ENCODE measurements around the gene DOLPP1. TPM values are rescaled to one million over a fixed set of nuclear protein-coding genes. Genes with fewer than 3 reads are reported as not detected.
A peak's percentile ranks its signal among the peaks of the same experiment; 100 is the strongest.

DOLPP1 gene
- total and polyA plus RNA-seq, 2 of the 8 experiments (the other 6 are each of a cell fraction or from before 2014, with no cell fraction given), result 36.0 to 45.3 TPM

- TF ChIP-seq TCF12 (IDR thresholded peaks at IDR 0.05; ENCODE audit: low read depth, low read length), result peak; percentile 79
- peak; percentile 52; the same call in 1 of the 2 replicates for TF ChIP-seq CREB1 (IDR thresholded peaks at IDR 0.05)
- peak; percentile 52; the same call in 1 of the 2 replicates for TF ChIP-seq SRF (IDR thresholded peaks at IDR 0.05; ENCODE audit: low read depth, low read length)
- TF ChIP-seq POLR2AphosphoS5 (IDR thresholded peaks at IDR 0.05; ENCODE audit: low read depth, low read length), result peak; percentile 86
- peak; percentile 23; the same call in 1 of the 2 replicates for TF ChIP-seq BACH1 (IDR thresholded peaks at IDR 0.05; ENCODE audit: low read length)
Observed at GRCh38 chr9:129139993-129140396, 59.1 kb downstream of the DOLPP1 start (continued).

Other genes starting within 250 kb of the DOLPP1 start
- 28.5 and 30.4 TPM in 2 replicates for gene KYAT1, start 199.2 kb upstream of the DOLPP1 start, total RNA-seq (2021; fragmentation: NEBNext Ultra II Directional; extraction: Animal tissue kit (Norgen Biotek cat#: 25700))
- 42.2 and 56.6 TPM in 2 replicates for gene KYAT1, start 199.2 kb upstream of the DOLPP1 start, polyA plus RNA-seq (2011; rRNA removed)
- 103 and 106 TPM in 2 replicates for gene LRRC8A, start 199.0 kb upstream of the DOLPP1 start, total RNA-seq (2021; fragmentation: NEBNext Ultra II Directional; extraction: Animal tissue kit (Norgen Biotek cat#: 25700))
- gene LRRC8A, start 199.0 kb upstream of the DOLPP1 start, polyA plus RNA-seq (2011; rRNA removed), result 111 and 114 TPM in 2 replicates
- 14.1 and 18.1 TPM in 2 replicates for gene PHYHD1, start 160.1 kb upstream of the DOLPP1 start, total RNA-seq (2021; fragmentation: NEBNext Ultra II Directional; extraction: Animal tissue kit (Norgen Biotek cat#: 25700))
- 25.6 and 33.2 TPM in 2 replicates for gene PHYHD1, start 160.1 kb upstream of the DOLPP1 start, polyA plus RNA-seq (2011; rRNA removed)
- gene DOLK, start 133.5 kb upstream of the DOLPP1 start, total RNA-seq (2021; fragmentation: NEBNext Ultra II Directional; extraction: Animal tissue kit (Norgen Biotek cat#: 25700)), result 17.2 and 18.8 TPM in 2 replicates
- gene DOLK, start 133.5 kb upstream of the DOLPP1 start, polyA plus RNA-seq (2011; rRNA removed), result 39.1 and 44.3 TPM in 2 replicates
- 95.0 and 111 TPM in 2 replicates for gene NUP188, start 133.4 kb upstream of the DOLPP1 start, total RNA-seq (2021; fragmentation: NEBNext Ultra II Directional; extraction: Animal tissue kit (Norgen Biotek cat#: 25700))
- 90.1 and 107 TPM in 2 replicates for gene NUP188, start 133.4 kb upstream of the DOLPP1 start, polyA plus RNA-seq (2011; rRNA removed)
- gene SH3GLB2, start 52.8 kb upstream of the DOLPP1 start, total RNA-seq (2021; fragmentation: NEBNext Ultra II Directional; extraction: Animal tissue kit (Norgen Biotek cat#: 25700)), result 52.7 and 54.9 TPM in 2 replicates
- gene SH3GLB2, start 52.8 kb upstream of the DOLPP1 start, polyA plus RNA-seq (2011; rRNA removed), result 79.9 and 95.9 TPM in 2 replicates
- 30.9 and 39.0 TPM in 2 replicates for gene MIGA2, start 44.5 kb upstream of the DOLPP1 start, total RNA-seq (2021; fragmentation: NEBNext Ultra II Directional; extraction: Animal tissue kit (Norgen Biotek cat#: 25700))
- 24.6 and 36.6 TPM in 2 replicates for gene MIGA2, start 44.5 kb upstream of the DOLPP1 start, polyA plus RNA-seq (2011; rRNA removed)
- gene CRAT, start 29.7 kb downstream of the DOLPP1 start, total RNA-seq (2021; fragmentation: NEBNext Ultra II Directional; extraction: Animal tissue kit (Norgen Biotek cat#: 25700)), result 7.2 and 8.2 TPM in 2 replicates
- gene CRAT, start 29.7 kb downstream of the DOLPP1 start, polyA plus RNA-seq (2011; rRNA removed), result 17.3 and 25.5 TPM in 2 replicates
- gene PTPA, start 30.3 kb downstream of the DOLPP1 start, total RNA-seq (2021; fragmentation: NEBNext Ultra II Directional; extraction: Animal tissue kit (Norgen Biotek cat#: 25700)), result 145 and 156 TPM in 2 replicates
- gene PTPA, start 30.3 kb downstream of the DOLPP1 start, polyA plus RNA-seq (2011; rRNA removed), result 114 and 158 TPM in 2 replicates
- 1.0 and 1.2 TPM in 2 replicates for gene IER5L, start 97.2 kb downstream of the DOLPP1 start, total RNA-seq (2021; fragmentation: NEBNext Ultra II Directional; extraction: Animal tissue kit (Norgen Biotek cat#: 25700))
- gene IER5L, start 97.2 kb downstream of the DOLPP1 start, polyA plus RNA-seq (2011; rRNA removed), result 0.65 and 0.96 TPM in 2 replicates

All from H1 (cell line).